ENCODE results near the gene FSIP1. TPM values are rescaled to one million over a fixed set of nuclear protein-coding genes. Genes with fewer than 3 reads are reported as not detected.

FSIP1 gene
- total RNA-seq, 4 donors from 2014 or later = 1.9 to 8.6 (median 5.6) TPM; not detected in 1

DNA sequence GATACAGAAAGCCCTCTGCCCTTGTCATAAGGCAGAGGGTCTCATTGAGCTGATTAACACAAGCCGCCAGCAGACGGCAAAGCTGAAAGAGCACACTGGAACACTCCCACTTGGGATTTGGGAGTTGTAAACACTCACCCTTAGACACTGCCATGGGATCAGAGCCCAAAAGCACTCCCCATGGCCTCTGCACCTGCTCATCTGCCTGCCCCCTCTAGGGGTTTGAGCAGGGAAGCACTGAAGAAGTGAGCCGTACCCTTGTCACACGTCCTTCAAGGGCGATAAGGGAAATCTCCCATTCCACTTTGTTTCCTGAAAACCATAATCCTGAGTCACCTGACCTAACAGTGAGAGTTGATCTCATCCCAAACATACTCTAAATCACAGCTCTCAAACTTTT is 14.7 kb downstream of the FSIP1 start:
- Histone ChIP-seq H3K27me3 (no peaks in the 10 kb centered on the region), H3K36me3 (no peaks in the 10 kb centered on the region), H3K27ac (no peak overlapping the region), H3K4me3 (no peak overlapping the region), H3K9me3 (no peaks in the 10 kb centered on the region), H3K4me1 (peaks cover 0 to 9% (median 7%) of the 10 kb centered on the region in 4 donors)
- intact Hi-C loops (cut with DNase I; ENCODE audit: low total_unique reads) = loop anchor here (10.0 kb wide), 1 partner anchor 1063 kb away; no protein-coding TSS in a partner anchor
- in situ Hi-C loops (cut with MboI; ENCODE audit: low pct_ligation_motif_present in 1 of 4, low pct_unique_long_range_greater_than_20kb in 1 of 4, low sequenced_read_pairs in 3 of 4) = loop anchor here (10.0 to 25.0 kb wide), 4 partner anchors 181 to 1056 kb away; partner anchors contain the start of gene THBS1 (in 3 of the 4)
- TF ChIP-seq EP300 (IDR thresholded peaks at IDR 0.05; ENCODE audit: low read depth) (no peak), POLR2AphosphoS5 (IDR thresholded peaks at IDR 0.05) (no peak), POLR2A (IDR thresholded peaks at IDR 0.05) (no peak), CTCF (IDR thresholded peaks at IDR 0.05) (no peak)
- no peak for DNase-seq
- WGBS, 2 donors (ENCODE audit: low coverage in 1 of 2) = 94% methylated on average over 5 of the region's 5 CpGs; no CpG with 5 or more reads in 1 of the 2 donors

DNA sequence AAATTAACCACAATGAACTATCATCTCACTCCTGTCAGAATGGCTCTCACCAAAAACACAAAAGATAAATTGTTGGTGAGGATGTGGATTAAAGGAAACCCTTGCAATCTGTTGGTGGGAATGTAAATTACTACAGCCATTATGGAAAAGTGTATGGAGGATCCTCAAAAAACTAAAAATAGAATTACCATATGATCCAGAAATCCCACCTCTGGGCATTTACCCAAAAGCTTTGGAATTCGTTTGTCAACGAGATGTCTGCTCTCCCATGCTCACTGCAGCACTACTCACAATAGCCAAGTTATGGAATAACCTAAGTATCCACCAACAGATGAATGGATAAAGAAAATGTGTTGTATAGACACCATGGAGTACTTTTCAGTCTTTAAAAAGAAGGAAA is 21.6 kb downstream of the FSIP1 start:
- 83 to 85% methylated on average over 2 of the region's 2 CpGs for WGBS, 2 donors (ENCODE audit: low coverage in 1 of 2)
- intact Hi-C loops (cut with DNase I; ENCODE audit: low total_unique reads) (loop anchor here (10.0 kb wide), 1 partner anchor 1056 kb away; no protein-coding TSS in a partner anchor), in situ Hi-C loops (cut with MboI; ENCODE audit: low pct_ligation_motif_present in 1 of 4, low pct_unique_long_range_greater_than_20kb in 1 of 4, low sequenced_read_pairs in 3 of 4) (loop anchor here (10.0 to 25.0 kb wide), 4 partner anchors 174 to 1049 kb away; partner anchors contain the start of gene THBS1 (in 3 of the 4))
- H3K9me3 ChIP-seq = no peaks in the 10 kb centered on the region
- no peaks in the 10 kb centered on the region for H3K36me3 ChIP-seq
- H3K27ac ChIP-seq = no peak overlapping the region
- no peak overlapping the region for H3K4me3 ChIP-seq
- DNase-seq = no peak
- no peak for TF ChIP-seq EP300 (IDR thresholded peaks at IDR 0.05; ENCODE audit: low read depth)
- TF ChIP-seq POLR2AphosphoS5 (IDR thresholded peaks at IDR 0.05) = no peak
- TF ChIP-seq CTCF (IDR thresholded peaks at IDR 0.05) = no peak
- TF ChIP-seq POLR2A (IDR thresholded peaks at IDR 0.05) = no peak
- no peaks in the 10 kb centered on the region for H3K27me3 ChIP-seq
- H3K4me1 ChIP-seq = peaks cover 0 to 6% (median 2%) of the 10 kb centered on the region in 4 donors

DNA sequence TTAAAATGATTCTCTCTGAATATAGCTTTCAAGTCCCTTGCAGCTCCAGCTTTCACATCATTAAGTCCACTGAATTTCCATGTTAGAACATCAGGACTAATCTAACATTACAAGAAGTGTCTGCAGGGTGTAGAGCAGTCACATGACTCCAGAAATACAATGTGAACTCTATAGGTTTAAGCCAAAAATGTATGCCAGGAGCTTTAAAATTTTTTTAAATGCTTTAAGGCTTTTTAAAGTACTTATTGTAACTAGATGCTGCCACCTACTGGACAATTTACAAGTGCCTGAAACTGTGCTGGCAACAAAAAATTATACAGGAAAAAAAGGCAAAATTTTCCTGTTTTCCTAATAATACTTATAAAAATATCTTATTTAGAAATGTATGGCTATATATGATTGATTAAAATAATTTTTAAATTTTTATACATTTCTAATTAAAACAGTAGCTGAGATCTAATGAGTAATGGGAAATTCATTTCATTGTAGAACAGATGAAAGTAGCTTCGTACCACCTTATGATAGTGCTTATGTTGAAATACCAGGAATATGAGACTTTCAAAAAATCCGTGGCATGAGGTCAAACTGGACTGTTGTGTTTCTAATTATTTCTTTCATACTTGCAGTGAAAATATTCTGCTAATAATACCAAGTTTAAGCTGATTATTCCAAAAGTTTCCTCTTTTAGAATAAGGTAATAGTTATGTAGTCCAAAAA is 25.7 kb downstream of the FSIP1 start:
- Histone ChIP-seq H3K4me1 (peaks cover 0 to 6% (median 2%) of the 10 kb centered on the region in 4 donors), H3K36me3 (no peaks in the 10 kb centered on the region), H3K27ac (no peak overlapping the region), H3K4me3 (no peak overlapping the region), H3K9me3 (no peaks in the 10 kb centered on the region), H3K27me3 (no peaks in the 10 kb centered on the region)
- TF ChIP-seq EP300 (IDR thresholded peaks at IDR 0.05; ENCODE audit: low read depth) (no peak), POLR2A (IDR thresholded peaks at IDR 0.05) (no peak), POLR2AphosphoS5 (IDR thresholded peaks at IDR 0.05) (no peak), CTCF (IDR thresholded peaks at IDR 0.05) (peak; percentile 71 to 93 (median 85))
- DNase-seq = no peak
- intact Hi-C loops (cut with DNase I; ENCODE audit: low total_unique reads) (loop anchor here (2.0 kb wide), 1 partner anchor 70 kb away; no protein-coding TSS in a partner anchor), in situ Hi-C loops (cut with MboI; ENCODE audit: low pct_ligation_motif_present in 1 of 4, low pct_unique_long_range_greater_than_20kb in 1 of 4, low sequenced_read_pairs in 3 of 4) (loop anchor here (25.0 kb wide), 3 partner anchors 170 to 1045 kb away; partner anchors contain the start of gene THBS1 (in 2 of the 4))
- 36 to 49% methylated on average over 2 of the region's 2 CpGs for WGBS, 2 donors (ENCODE audit: low coverage in 1 of 2)

DNA sequence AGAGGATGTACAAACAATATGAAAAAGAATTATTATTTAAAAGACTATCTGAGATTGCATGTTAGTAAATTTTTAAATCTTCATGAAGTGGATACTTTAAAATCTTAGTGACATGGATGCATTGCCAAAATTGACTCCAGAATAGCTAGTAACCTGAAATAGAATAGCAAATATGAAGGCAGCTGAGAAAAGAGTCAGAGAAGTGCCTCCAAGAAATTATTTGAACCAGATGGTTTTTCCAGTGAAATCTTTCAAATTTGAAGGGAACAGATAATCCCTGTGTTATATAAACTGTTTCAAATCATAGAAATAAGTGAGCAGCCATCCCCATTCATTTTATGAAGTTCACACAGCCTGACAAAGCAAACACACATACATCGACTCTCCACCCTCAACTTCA is 29.6 kb downstream of the FSIP1 start:
- no peak for TF ChIP-seq POLR2A (IDR thresholded peaks at IDR 0.05)
- DNase-seq = no peak
- Histone ChIP-seq H3K27ac (no peak overlapping the region), H3K4me3 (no peak overlapping the region), H3K9me3 (no peaks in the 10 kb centered on the region), H3K4me1 (peaks cover 0 to 14% (median 9%) of the 10 kb centered on the region in 4 donors), H3K36me3 (no peaks in the 10 kb centered on the region), H3K27me3 (no peaks in the 10 kb centered on the region)
- intact Hi-C loops (cut with DNase I; ENCODE audit: low total_unique reads) = no loop called here
- 56 to 62% methylated on average over 1 of the region's 1 CpG for WGBS, 2 donors (ENCODE audit: low coverage in 1 of 2)
- in situ Hi-C loops (cut with MboI; ENCODE audit: low pct_ligation_motif_present in 1 of 4, low pct_unique_long_range_greater_than_20kb in 1 of 4, low sequenced_read_pairs in 3 of 4) = loop anchor here (25.0 kb wide), 3 partner anchors 166 to 1041 kb away; partner anchors contain the start of gene THBS1 (in 2 of the 4)
